Activated T-cell treated with anti-CD3 and anti-CD28 coated beads for 48 hours (primary cell): ENCODE data around the gene RIPOR3.

Source experiments
- DNase-seq: peaks from one replicate; pipeline ENCODE4 v3.0.0-alpha.2; 2020; ENCODE audit warnings: low read depth

The RIPOR3 gene

GRCh38 chr20:50690650-50691572, at the start of gene RIPOR3:
TSS of gene RIPOR3 (minus strand) at chr20:50691542. CDS start at chr20:50691128, 414 bp downstream.
- no peak for DNase-seq

GRCh38 chr20:50737352-50737751, 46.0 kb upstream of the RIPOR3 start:
- DNase-seq, result no peak

GRCh38 chr20:50735813-50736212, 44.5 kb upstream of the RIPOR3 start:
- no peak for DNase-seq

GRCh38 chr20:50734730-50735679, 43.7 kb upstream of the RIPOR3 start:
- no peak for DNase-seq

GRCh38 chr20:50733644-50734349, 42.5 kb upstream of the RIPOR3 start:
- no peak for DNase-seq

- DNase-seq, result no peak
Measured at GRCh38 chr20:50731930-50732690, 40.8 kb upstream of the RIPOR3 start.

- DNase-seq, result peak; percentile 99
Measured at GRCh38 chr20:50731055-50731929, 40.0 kb upstream of the RIPOR3 start, which contains the start of gene PARD6B. TSS of gene PARD6B (plus strand) at chr20:50731580. CDS start at chr20:50731787, 207 bp downstream.

- DNase-seq, result no peak
Measured at GRCh38 chr20:50730765-50731054, 39.4 kb upstream of the RIPOR3 start.

- DNase-seq, result no peak
Measured at GRCh38 chr20:50729901-50730764, 38.8 kb upstream of the RIPOR3 start.

- no peak for DNase-seq
Measured at GRCh38 chr20:50728981-50729874, 37.9 kb upstream of the RIPOR3 start.

GRCh38 chr20:50728486-50728980, 37.2 kb upstream of the RIPOR3 start:
- no peak for DNase-seq

GRCh38 chr20:50727792-50728485, 36.6 kb upstream of the RIPOR3 start:
- DNase-seq, result no peak

GRCh38 chr20:50726955-50727791, 35.8 kb upstream of the RIPOR3 start:
- no peak for DNase-seq

- DNase-seq, result no peak
Measured at GRCh38 chr20:50725724-50726005, 34.3 kb upstream of the RIPOR3 start.

GRCh38 chr20:50724851-50725723, 33.7 kb upstream of the RIPOR3 start:
- peak; percentile 70 for DNase-seq
